ENCODE data around the gene EIF3L. TPM values are rescaled to one million over a fixed set of nuclear protein-coding genes. Genes with fewer than 3 reads are reported as not detected.

The EIF3L gene
- total and polyA plus RNA-seq, 9 of the 15 experiments (the other 6 are each of a cell fraction or from before 2014, with no cell fraction given), result 257 to 699 (median 368) TPM

GRCh38 chr22:37933711-37934376 lies 84.6 kb downstream of the EIF3L start (continued):
- TF ChIP-seq, protein P1, sequence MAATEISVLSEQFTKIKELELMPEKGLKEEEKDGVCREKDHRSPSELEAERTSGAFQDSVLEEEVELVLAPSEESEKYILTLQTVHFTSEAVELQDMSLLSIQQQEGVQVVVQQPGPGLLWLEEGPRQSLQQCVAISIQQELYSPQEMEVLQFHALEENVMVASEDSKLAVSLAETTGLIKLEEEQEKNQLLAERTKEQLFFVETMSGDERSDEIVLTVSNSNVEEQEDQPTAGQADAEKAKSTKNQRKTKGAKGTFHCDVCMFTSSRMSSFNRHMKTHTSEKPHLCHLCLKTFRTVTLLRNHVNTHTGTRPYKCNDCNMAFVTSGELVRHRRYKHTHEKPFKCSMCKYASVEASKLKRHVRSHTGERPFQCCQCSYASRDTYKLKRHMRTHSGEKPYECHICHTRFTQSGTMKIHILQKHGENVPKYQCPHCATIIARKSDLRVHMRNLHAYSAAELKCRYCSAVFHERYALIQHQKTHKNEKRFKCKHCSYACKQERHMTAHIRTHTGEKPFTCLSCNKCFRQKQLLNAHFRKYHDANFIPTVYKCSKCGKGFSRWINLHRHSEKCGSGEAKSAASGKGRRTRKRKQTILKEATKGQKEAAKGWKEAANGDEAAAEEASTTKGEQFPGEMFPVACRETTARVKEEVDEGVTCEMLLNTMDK (IDR thresholded peaks at IDR 0.05; ENCODE audit: borderline replicate concordance, insufficient read depth, low read depth, low read length, poor library complexity, severe bottlenecking), result peak; percentile 91
- TF ChIP-seq SIX5 (IDR thresholded peaks at IDR 0.05; ENCODE audit: borderline replicate concordance in 1 of 2, insufficient read depth in 1 of 2, low read depth in 1 of 2, low read length in 2 of 2), result no peak
- no peak for TF ChIP-seq ZNF175 (CRISPR knock-in tag; IDR thresholded peaks at IDR 0.05; ENCODE audit: low read depth)
- no peak for TF ChIP-seq BACH1 (tag; IDR thresholded peaks at IDR 0.05)
- TF ChIP-seq, protein P2, sequence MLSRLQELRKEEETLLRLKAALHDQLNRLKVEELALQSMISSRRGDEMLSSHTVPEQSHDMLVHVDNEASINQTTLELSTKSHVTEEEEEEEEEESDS (CRISPR knock-in tag; IDR thresholded peaks at IDR 0.05), result no peak
- peak; percentile 65 for TF ChIP-seq DPF2 (IDR thresholded peaks at IDR 0.05)
- TF ChIP-seq, protein P3, sequence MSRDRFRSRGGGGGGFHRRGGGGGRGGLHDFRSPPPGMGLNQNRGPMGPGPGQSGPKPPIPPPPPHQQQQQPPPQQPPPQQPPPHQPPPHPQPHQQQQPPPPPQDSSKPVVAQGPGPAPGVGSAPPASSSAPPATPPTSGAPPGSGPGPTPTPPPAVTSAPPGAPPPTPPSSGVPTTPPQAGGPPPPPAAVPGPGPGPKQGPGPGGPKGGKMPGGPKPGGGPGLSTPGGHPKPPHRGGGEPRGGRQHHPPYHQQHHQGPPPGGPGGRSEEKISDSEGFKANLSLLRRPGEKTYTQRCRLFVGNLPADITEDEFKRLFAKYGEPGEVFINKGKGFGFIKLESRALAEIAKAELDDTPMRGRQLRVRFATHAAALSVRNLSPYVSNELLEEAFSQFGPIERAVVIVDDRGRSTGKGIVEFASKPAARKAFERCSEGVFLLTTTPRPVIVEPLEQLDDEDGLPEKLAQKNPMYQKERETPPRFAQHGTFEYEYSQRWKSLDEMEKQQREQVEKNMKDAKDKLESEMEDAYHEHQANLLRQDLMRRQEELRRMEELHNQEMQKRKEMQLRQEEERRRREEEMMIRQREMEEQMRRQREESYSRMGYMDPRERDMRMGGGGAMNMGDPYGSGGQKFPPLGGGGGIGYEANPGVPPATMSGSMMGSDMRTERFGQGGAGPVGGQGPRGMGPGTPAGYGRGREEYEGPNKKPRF (IDR thresholded peaks at IDR 0.05; ENCODE audit: low read depth, low read length), result no peak
- peak; percentile 52 for TF ChIP-seq CREM (IDR thresholded peaks at IDR 0.05; ENCODE audit: low read depth)
- no peak for TF ChIP-seq U2AF2 (optimal IDR thresholded peaks at IDR 0.05; ENCODE audit: low read depth, low read length)
- TF ChIP-seq, protein P4, sequence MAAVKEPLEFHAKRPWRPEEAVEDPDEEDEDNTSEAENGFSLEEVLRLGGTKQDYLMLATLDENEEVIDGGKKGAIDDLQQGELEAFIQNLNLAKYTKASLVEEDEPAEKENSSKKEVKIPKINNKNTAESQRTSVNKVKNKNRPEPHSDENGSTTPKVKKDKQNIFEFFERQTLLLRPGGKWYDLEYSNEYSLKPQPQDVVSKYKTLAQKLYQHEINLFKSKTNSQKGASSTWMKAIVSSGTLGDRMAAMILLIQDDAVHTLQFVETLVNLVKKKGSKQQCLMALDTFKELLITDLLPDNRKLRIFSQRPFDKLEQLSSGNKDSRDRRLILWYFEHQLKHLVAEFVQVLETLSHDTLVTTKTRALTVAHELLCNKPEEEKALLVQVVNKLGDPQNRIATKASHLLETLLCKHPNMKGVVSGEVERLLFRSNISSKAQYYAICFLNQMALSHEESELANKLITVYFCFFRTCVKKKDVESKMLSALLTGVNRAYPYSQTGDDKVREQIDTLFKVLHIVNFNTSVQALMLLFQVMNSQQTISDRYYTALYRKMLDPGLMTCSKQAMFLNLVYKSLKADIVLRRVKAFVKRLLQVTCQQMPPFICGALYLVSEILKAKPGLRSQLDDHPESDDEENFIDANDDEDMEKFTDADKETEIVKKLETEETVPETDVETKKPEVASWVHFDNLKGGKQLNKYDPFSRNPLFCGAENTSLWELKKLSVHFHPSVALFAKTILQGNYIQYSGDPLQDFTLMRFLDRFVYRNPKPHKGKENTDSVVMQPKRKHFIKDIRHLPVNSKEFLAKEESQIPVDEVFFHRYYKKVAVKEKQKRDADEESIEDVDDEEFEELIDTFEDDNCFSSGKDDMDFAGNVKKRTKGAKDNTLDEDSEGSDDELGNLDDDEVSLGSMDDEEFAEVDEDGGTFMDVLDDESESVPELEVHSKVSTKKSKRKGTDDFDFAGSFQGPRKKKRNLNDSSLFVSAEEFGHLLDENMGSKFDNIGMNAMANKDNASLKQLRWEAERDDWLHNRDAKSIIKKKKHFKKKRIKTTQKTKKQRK (IDR thresholded peaks at IDR 0.05; ENCODE audit: borderline replicate concordance, low read depth, low read length), result no peak
- TF ChIP-seq ZNF668 (CRISPR knock-in tag; IDR thresholded peaks at IDR 0.05), result no peak
- TF ChIP-seq RBM22 (IDR thresholded peaks at IDR 0.05; ENCODE audit: low read depth, low read length, poor library complexity, severe bottlenecking), result no peak
- TF ChIP-seq RCOR1 (IDR thresholded peaks at IDR 0.05; ENCODE audit: borderline replicate concordance in 1 of 2, low read depth in 2 of 2, low read length in 2 of 2), result peak in 1 of 2 experiments; percentile 30; a peak in 1 of 4 replicates
- TF ChIP-seq CBFA2T2 (conservative IDR thresholded peaks at IDR 0.05), result no peak
- peak; percentile 89 for TF ChIP-seq JUND (IDR thresholded peaks at IDR 0.05; ENCODE audit: borderline replicate concordance, low read depth, low read length)
- TF ChIP-seq JUND (tag; IDR thresholded peaks at IDR 0.05; ENCODE audit: borderline replicate concordance, low read depth, low read length), result peak; percentile 81; the same call in 1 of the 3 replicates
- peak in 1 of 2 experiments; percentile 95; a peak in 1 of 4 replicates for TF ChIP-seq SRF (CRISPR knock-in tag; IDR thresholded peaks at IDR 0.05)
- TF ChIP-seq CGGBP1 (CRISPR knock-in tag; IDR thresholded peaks at IDR 0.05), result no peak
- no peak for TF ChIP-seq RBM34 (IDR thresholded peaks at IDR 0.05; ENCODE audit: borderline replicate concordance, insufficient read depth, low read length)

Data from K562 (cell line).